GF-D8 (cell line): ENCODE results near the gene UBLCP1.
"Not testable (repeated sequence)": the region's sequence is repeated elsewhere in the genome, so short reads cannot be mapped to it uniquely, and the experiment has no call there.

Source experiments
- DNase-seq: peaks from one replicate; lab custom pipeline; 2025; lab: John Stamatoyannopoulos, UW

UBLCP1 gene

DNA sequence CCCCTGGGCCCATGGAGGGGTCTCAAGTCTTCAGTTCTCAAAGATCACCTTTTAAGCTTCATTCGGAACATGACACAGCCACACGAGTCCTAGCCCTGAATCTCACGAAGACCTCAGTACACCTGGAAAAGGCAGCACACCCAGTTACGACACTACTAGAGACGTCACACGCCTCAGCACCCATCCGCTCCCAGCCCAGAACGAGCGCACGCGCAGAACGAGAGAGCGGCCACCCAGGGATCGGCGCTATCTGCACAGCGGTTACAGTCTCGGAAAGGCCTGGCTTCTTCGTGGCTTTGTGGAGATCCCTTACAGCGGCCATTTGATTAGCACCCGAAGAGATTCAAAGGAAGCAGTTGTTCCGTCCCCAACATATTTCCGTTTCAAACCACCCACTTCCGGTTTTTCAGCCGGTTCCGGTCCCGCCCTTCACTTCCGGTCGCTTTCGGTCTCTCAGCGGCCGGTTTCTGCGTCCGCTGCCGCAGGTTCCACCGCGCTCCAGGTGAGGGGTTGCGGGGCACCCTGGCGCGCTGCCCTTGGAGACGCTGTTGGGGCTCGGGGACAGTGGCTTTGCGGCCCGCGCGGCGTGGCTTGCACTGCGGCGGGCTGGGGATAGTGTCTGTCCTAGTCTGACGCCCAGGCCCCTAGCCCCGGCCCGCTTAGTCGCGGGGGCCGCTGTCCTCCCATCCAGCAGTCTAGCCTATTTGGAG lies at the start of gene UBLCP1:
Gene UBLCP1 (plus strand): TSS at position 432 of the 710 bp plus-strand sequence. CDS start 5,626 bp downstream, outside the sequence.
- no peak for DNase-seq

DNA sequence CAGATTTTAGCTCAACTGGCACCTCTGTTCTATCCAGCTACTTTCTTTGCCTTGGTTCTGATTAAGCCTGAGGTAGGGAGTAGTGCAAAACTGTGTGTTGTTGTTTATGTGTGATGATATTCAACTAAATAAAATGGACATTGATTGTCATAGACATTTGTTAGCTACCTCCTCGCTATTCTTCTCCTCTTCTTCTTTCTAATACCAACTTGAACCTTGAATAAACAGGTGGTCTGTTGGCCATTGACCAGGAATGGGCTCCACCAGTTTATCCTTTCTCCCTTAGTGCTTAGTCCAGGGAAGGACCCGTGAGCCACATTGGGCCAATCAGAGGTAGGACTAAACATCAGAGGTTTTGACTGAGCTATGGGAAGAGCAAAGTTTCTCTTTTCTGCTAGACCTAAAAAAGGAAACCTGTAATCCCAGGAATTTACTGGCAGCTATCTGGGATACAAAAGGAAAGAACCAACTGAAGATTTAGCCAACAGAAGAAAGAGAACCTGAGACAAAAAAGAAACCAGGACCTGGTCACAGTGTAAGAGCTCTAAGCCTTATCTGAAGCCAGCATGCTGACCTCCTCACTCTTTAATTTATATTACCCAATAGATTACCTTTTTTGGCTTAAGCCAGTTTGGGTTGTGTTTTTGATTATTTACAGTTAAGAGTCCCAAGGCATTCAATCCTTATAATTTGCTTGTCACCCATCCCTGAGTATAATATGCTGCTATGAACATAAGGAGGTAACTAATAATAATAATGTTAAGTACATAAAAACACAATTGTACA lies 48.4 kb upstream of the UBLCP1 start:
- no peak for DNase-seq

GRCh38 chr5:159215886-159216285 lies 47.2 kb upstream of the UBLCP1 start:
- DNase-seq = no peak

DNA sequence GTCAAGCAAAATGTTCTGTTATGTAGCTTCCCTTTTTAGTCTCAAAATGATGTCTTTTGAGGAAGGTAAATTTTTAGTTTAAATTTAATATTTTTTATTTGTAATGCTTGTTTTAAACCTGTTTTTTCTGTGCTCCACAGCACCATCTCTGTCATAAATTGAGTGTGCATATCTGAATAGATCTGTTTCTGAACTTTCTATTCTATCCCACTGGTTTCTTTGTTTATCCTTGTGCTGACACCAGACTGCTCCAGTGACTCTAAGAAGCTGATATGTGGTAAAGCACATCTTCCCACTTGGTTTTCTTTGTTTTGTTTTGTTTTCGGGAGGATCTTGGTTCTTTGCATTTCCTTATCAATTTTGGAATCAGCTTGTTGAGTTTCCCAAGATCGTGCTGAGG lies 46.6 kb upstream of the UBLCP1 start:
- no peak for DNase-seq

DNA sequence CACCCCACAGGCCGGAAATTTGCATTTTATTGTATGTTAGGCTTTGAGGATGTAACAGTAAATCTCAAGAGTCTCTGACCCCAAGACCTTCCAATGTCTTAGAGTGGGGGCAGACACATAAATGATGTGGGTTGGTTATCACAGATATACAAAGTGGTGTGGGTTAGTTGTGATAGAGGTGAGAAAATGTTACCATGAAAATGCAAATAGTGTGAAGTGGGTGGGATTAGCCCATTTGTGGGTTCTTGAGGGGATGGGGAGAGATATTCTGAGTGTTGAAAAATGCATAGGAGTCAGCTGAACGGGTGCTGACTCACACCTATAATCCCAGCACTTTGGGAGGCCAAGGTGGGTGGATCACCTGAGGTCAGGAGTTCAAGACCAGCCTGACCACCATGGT lies 45.9 kb upstream of the UBLCP1 start:
- DNase-seq = no peak

- DNase-seq = no peak
Observed at GRCh38 chr5:159218595-159219023, 44.5 kb upstream of the UBLCP1 start.

GRCh38 chr5:159220206-159220605 lies 42.9 kb upstream of the UBLCP1 start:
- DNase-seq = no peak

DNA sequence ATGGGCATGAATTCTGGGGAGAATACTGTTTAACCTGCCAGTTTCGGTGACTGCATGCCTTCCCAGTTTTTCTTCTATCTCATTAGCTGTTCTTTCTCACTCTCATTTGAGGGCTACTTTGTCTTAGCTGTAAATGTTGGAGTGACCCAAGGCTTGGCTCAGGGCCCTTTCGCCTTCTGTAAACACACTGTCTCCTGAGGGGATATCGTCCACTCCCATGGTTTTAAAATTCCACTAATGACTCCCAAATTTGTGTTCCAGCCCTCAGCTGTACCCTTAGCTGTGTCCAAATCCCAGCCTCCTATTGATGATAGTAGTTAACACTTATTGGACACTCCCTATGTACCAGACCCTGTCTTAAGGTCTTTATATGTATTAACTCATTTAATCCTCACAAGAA lies 39.6 kb upstream of the UBLCP1 start:
- no peak for DNase-seq

DNA sequence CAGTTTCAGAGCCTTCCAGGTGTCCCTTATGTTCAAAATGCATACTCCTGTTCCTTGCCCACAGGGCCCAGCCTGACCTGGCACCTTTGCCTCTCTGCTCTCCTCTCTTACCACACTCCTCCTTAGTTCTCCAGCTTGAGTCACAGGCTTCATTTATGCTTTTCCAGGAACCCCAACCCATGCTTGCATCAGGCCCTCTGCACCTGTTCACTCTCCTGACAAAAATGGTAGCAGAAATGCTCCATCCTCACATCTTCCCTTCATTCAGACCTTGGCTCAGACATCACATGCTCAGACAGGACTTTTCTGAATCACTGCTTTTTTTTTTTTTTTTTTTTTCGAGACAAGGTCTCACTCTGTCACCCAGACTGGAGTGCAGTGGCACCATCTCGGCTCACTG lies 38.6 kb upstream of the UBLCP1 start:
- DNase-seq = no peak

DNA sequence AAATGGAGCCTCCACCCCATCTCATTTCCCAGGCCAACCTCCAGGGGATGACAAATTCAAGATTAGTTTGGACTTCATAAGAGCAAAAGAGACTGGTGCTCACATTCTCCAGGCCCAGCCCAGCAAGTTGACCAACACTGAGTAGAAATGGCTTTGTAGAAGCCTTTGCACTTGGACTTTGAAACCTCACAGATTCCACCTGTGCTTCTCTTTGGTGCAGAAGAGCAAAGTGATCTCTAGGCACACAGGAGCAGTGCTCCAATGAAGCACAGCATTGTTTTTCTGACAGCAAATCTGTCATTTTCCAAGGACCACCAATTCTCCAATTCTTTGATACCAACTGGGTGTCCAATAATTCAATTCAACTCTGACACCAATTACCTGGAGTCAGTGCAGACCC lies 36.6 kb upstream of the UBLCP1 start:
- no peak for DNase-seq

GRCh38 chr5:159227452-159227851 lies 35.6 kb upstream of the UBLCP1 start:
- DNase-seq = no peak

- not testable (repeated sequence) for DNase-seq
Observed at GRCh38 chr5:159228097-159228496, 35.0 kb upstream of the UBLCP1 start.

- no peak for DNase-seq
Observed at GRCh38 chr5:159230657-159231056, 32.4 kb upstream of the UBLCP1 start.

DNA sequence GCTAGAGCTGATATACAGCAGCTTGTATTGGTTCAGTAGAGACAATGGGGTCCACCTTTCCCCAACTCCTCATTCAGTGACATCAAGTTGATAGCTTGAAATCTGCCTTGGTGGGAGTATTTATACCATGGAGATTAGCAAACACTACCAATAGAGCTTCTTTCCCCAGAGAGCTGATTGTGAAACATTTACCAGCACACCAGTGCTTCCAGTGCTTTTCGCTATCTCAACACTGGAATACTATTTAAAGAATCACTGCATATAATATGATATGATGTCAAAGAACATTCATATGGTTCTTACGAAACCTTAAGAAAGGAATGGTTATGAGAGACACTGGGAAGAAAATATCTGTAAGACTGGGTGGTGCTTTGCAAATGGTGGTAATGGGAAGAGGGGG lies 31.9 kb upstream of the UBLCP1 start:
- no peak for DNase-seq

DNA sequence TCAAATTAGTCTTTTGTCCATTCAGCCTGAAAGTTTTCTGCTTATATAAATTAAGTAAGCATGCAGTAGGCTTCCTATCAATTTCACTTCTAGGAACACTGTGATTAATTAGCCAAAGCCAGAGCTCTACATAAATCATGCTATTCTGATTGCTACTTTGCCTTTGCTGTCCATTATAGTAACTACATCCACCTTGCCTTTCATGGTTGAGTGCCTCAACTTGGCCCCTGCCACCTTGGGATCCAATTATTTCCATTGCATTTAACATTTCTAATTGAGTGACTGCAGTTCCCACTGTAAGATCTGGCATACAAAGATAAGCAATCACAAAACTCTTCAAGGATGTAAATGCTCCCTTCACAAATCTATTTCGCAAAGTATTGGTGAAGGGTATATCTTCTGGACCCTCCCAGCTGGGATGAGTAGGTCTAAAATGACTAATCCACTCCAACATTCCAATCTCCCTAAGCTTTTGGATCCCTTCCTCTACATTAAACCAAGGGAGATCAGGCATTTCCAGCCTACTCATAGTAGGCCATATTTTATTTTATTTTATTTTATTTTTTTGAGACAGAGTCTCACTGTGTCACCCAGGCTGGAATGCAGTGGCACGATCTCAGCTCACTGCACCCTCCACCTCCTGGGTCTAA lies 27.1 kb upstream of the UBLCP1 start:
- not testable (repeated sequence) for DNase-seq

GRCh38 chr5:159240301-159240870 lies 22.7 kb upstream of the UBLCP1 start:
- DNase-seq = peak; percentile 16

GRCh38 chr5:159241946-159242552 lies 21.0 kb upstream of the UBLCP1 start:
- no peak for DNase-seq

- no peak for DNase-seq
Observed at GRCh38 chr5:159242656-159243055, 20.4 kb upstream of the UBLCP1 start.

DNA sequence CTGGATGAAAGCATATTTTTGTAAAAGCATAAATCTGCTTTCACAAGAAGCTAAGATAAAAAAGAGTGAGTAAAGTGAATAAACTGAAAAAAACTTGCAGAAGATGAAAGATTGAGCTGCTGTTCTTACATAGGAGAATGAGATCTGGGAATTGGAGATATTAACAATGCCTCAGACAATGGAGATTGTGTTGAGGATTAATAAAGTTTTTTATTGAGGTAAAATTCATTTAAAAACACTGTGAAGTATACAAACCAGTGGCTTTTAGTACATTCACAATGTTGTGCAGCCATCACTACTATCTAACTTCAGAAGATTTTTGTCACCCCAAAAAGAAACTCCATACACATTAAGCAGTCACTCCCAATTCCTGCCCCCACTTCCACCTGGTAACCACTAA lies 19.7 kb upstream of the UBLCP1 start:
- DNase-seq = no peak

DNA sequence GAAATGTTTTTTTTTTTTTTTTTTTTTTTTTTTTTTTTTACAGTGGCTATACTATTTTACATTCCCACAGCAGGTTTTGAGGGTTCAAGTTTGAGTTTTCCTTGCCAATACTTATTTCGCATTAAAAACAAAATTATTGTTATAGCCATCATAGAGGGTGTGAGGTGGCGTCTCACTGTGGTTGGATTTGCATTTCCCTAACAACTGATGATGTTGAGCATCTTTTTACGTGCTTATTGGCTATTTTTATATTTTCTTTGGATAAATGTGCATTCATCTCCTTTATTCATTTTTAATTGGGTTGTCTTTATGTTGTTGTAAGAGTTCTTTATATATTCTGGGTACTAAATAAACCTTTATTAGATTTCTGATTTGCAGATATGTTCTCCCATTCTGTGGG lies 18.9 kb upstream of the UBLCP1 start:
- no peak for DNase-seq

DNA sequence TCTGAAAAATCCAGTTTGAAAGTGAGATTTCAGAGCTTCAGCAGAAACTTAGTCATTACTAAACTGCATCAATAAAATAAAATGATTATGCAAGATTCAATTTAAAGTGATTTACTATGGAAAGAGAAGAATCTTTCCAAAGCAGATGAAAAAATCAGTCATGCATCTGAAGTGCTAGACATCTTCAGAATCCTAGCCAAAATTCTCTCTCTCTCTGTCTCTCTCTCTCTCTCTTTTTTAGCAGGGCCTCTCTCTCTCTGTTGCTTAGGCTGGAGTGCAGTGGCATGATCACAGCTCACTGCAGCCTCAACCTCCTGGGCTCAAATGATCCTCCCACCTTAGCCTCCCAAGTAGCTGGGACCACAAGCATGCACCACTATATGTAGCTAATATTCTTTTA lies 18.2 kb upstream of the UBLCP1 start:
- DNase-seq = no peak

GRCh38 chr5:159249158-159249557 lies 13.9 kb upstream of the UBLCP1 start:
- DNase-seq = no peak
